ENCODE results near the gene NAB1.

GRCh38 chr2:190677255-190677654 is 28.4 kb downstream of the NAB1 start:
- TF ChIP-seq CTCF (IDR thresholded peaks at IDR 0.05 in 4 of 5, conservative IDR thresholded peaks at IDR 0.05 in 1 of 5) (no peak), POLR2A (IDR thresholded peaks at IDR 0.05) (no peak)
